Measurements from ENCODE around the gene PPT1.

Gene PPT1

DNA sequence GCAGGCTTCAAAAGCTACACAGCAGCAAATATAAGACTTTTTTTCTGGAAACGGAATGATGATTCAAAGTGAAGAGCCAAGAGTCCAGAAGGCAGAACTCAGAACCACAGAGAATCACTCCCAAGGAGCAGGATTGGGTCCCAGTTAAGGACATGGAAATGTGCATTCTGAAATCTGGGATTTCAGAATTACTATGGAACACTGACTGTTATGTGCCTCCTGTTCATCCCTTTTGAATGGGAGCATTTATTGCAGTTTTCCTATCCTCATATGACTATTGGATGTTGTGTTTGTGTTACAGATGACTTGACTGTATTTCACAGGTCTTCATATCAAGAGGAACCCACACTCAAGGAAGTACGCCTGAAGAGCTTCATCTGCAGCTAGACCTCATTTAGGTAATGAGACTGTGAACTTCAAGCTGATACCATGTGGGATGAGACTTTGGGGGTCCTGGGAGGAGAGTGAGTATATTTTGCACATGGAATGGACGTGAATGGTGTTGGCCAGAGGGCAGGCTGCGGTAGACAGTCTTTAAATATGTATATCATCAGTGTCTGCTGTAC lies 73.6 kb downstream of the PPT1 start:
- DNase-seq: no peak

Data from activated T-cell treated with anti-CD3 and anti-CD28 coated beads, Interleukin-2, amount 50 U/mL, for 48 hours (primary cell).